ENCODE measurements around the gene KRTAP19-4. TPM values are rescaled to one million over a fixed set of nuclear protein-coding genes. Genes with fewer than 3 reads are reported as not detected.
"Not testable (repeated sequence)": the region's sequence is repeated elsewhere in the genome, so short reads cannot be mapped to it uniquely, and the experiment has no call there.

The KRTAP19-4 gene
- not detected in 2 replicates for total RNA-seq

GRCh38 chr21:30497065-30497464 lies at the start of gene KRTAP19-4:
KRTAP19-4 (minus strand) TSS chr21:30497165; CDS start chr21:30497110, 55 bp downstream.
- no peak for DNase-seq (ENCODE audit: low read depth, low spot score)

- DNase-seq (ENCODE audit: low read depth, low spot score): no peak
Observed at GRCh38 chr21:30541764-30542163, 44.8 kb upstream of the KRTAP19-4 start, which contains the start of gene KRTAP19-6. KRTAP19-6 (minus strand) TSS chr21:30541864; CDS start chr21:30541833, 31 bp downstream.

GRCh38 chr21:30518876-30519275 lies 21.9 kb upstream of the KRTAP19-4 start:
- no peak for DNase-seq (ENCODE audit: low read depth, low spot score)

GRCh38 chr21:30515681-30516080 lies 18.7 kb upstream of the KRTAP19-4 start:
- no peak for DNase-seq (ENCODE audit: low read depth, low spot score)

GRCh38 chr21:30505621-30506205 lies 8.7 kb upstream of the KRTAP19-4 start:
- not testable (repeated sequence) for DNase-seq (ENCODE audit: low read depth, low spot score)

GRCh38 chr21:30502041-30502440 lies 5.1 kb upstream of the KRTAP19-4 start, which contains the start of gene KRTAP19-5:
KRTAP19-5 (minus strand) TSS chr21:30502141; CDS start chr21:30502090, 51 bp downstream.
- no peak for DNase-seq (ENCODE audit: low read depth, low spot score)

- no peak for DNase-seq (ENCODE audit: low read depth, low spot score)
Observed at GRCh38 chr21:30491963-30492428, 5.0 kb downstream of the KRTAP19-4 start, which contains the start of gene KRTAP19-3. KRTAP19-3 (minus strand) TSS chr21:30492013; CDS start chr21:30491957, 56 bp downstream.

GRCh38 chr21:30487336-30487735 lies 9.6 kb downstream of the KRTAP19-4 start, which contains the start of gene KRTAP19-2:
KRTAP19-2 (minus strand) TSS chr21:30487436; CDS start chr21:30487348, 88 bp downstream.
- no peak for DNase-seq (ENCODE audit: low read depth, low spot score)

GRCh38 chr21:30486180-30486579 lies 10.8 kb downstream of the KRTAP19-4 start:
- no peak for DNase-seq (ENCODE audit: low read depth, low spot score)

GRCh38 chr21:30482130-30482529 lies 14.8 kb downstream of the KRTAP19-4 start:
- no peak for DNase-seq (ENCODE audit: low read depth, low spot score)

GRCh38 chr21:30480145-30480544 lies 16.8 kb downstream of the KRTAP19-4 start, which contains the start of gene KRTAP19-1:
KRTAP19-1 (minus strand) TSS chr21:30480367; CDS start chr21:30480317, 50 bp downstream.
- no peak for DNase-seq (ENCODE audit: low read depth, low spot score)

- no peak for DNase-seq (ENCODE audit: low read depth, low spot score)
Observed at GRCh38 chr21:30479259-30479658, 17.7 kb downstream of the KRTAP19-4 start.

GRCh38 chr21:30478004-30478403 lies 19.0 kb downstream of the KRTAP19-4 start:
- DNase-seq (ENCODE audit: low read depth, low spot score): no peak

- DNase-seq (ENCODE audit: low read depth, low spot score): no peak
Observed at GRCh38 chr21:30468900-30469714, 27.9 kb downstream of the KRTAP19-4 start.

- no peak for DNase-seq (ENCODE audit: low read depth, low spot score)
Observed at GRCh38 chr21:30463713-30464112, 33.3 kb downstream of the KRTAP19-4 start.

- no peak for DNase-seq (ENCODE audit: low read depth, low spot score)
Observed at GRCh38 chr21:30448514-30448913, 48.5 kb downstream of the KRTAP19-4 start.

- no peak for DNase-seq (ENCODE audit: low read depth, low spot score)
Observed at GRCh38 chr21:30447056-30447455, 49.9 kb downstream of the KRTAP19-4 start.

Other genes starting within 250 kb of the KRTAP19-4 start
- not detected in 2 replicates for gene KRTAP24-1, start 214.2 kb downstream of the KRTAP19-4 start, total RNA-seq
- not detected in 2 replicates for gene KRTAP25-1, start 207.7 kb downstream of the KRTAP19-4 start, total RNA-seq
- gene KRTAP26-1, start 176.8 kb downstream of the KRTAP19-4 start, total RNA-seq: not detected in 2 replicates
- gene KRTAP27-1, start 159.5 kb downstream of the KRTAP19-4 start, total RNA-seq: not detected in 2 replicates
- gene KRTAP23-1, start 148.6 kb downstream of the KRTAP19-4 start, total RNA-seq: not detected in 2 replicates
- gene KRTAP13-2, start 124.9 kb downstream of the KRTAP19-4 start, total RNA-seq: not detected in 2 replicates
- not detected in 2 replicates for gene KRTAP13-1, start 101.1 kb downstream of the KRTAP19-4 start, total RNA-seq
- gene KRTAP13-3, start 71.2 kb downstream of the KRTAP19-4 start, total RNA-seq: not detected in 2 replicates
- not detected in 2 replicates for gene KRTAP13-4, start 66.9 kb downstream of the KRTAP19-4 start, total RNA-seq
- gene KRTAP15-1, start 56.9 kb downstream of the KRTAP19-4 start, total RNA-seq: not detected in 2 replicates
- not detected in 2 replicates for gene KRTAP19-1, start 16.8 kb downstream of the KRTAP19-4 start, total RNA-seq
- not detected in 2 replicates for gene KRTAP19-2, start 9.7 kb downstream of the KRTAP19-4 start, total RNA-seq
- not detected in 2 replicates for gene KRTAP19-3, start 5.2 kb downstream of the KRTAP19-4 start, total RNA-seq
- not detected in 2 replicates for gene KRTAP19-5, start 5.0 kb upstream of the KRTAP19-4 start, total RNA-seq
- gene KRTAP19-6, start 44.7 kb upstream of the KRTAP19-4 start, total RNA-seq: not detected in 2 replicates
- gene KRTAP19-7, start 64.1 kb upstream of the KRTAP19-4 start, total RNA-seq: not detected in 2 replicates
- gene KRTAP22-2, start 93.2 kb upstream of the KRTAP19-4 start, total RNA-seq: not detected in 2 replicates
- gene KRTAP6-3, start 95.3 kb upstream of the KRTAP19-4 start, total RNA-seq: not detected in 2 replicates
- not detected in 2 replicates for gene KRTAP6-2, start 101.7 kb upstream of the KRTAP19-4 start, total RNA-seq
- not detected in 2 replicates for gene KRTAP22-1, start 103.9 kb upstream of the KRTAP19-4 start, total RNA-seq
- not detected in 2 replicates for gene KRTAP6-1, start 116.8 kb upstream of the KRTAP19-4 start, total RNA-seq
- not detected in 2 replicates for gene KRTAP20-1, start 119.3 kb upstream of the KRTAP19-4 start, total RNA-seq
- not detected in 2 replicates for gene KRTAP20-4, start 123.5 kb upstream of the KRTAP19-4 start, total RNA-seq
- not detected in 2 replicates for gene KRTAP20-2, start 138.0 kb upstream of the KRTAP19-4 start, total RNA-seq
- not detected in 2 replicates for gene KRTAP20-3, start 145.7 kb upstream of the KRTAP19-4 start, total RNA-seq
- not detected in 2 replicates for gene KRTAP21-3, start 221.6 kb upstream of the KRTAP19-4 start, total RNA-seq